ENCODE data around the gene TMEM41A.

TMEM41A gene

DNA sequence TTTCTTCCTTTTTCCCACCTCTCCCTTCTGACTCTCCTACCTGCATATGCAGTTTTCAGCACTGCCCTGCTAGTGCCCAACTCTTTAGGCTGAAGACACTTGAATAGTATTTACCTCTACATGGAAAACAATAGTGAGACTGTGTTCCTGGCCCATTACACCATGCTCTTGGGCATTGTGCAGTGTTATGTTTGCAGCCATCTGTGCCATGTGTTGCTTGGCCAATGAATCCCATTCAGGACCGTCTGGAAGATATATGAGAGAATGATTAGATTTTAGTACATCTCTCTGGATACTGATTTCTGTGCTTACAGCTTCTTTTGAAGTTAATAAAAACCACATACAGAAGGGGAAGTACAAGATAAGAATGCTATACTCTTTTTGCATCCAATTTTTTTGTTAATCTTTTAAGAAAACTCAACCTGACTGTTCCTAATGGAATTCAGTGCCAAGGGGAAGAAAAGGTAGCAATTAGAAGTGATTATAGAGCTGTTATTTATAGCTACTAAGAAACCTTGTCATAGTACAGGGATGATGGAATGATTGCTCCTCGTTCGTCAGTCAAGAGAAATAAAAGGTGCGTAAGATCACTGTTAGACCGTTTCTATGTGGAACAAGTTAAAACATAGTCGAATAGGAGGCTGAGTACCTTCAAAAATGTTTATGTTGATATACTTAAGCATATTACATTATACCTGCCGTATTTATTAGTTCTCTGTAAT, 58.9 kb downstream of the TMEM41A start:
- no peak for DNase-seq

More for the DNA sequence above, 58.9 kb downstream of the TMEM41A start:
- in situ Hi-C loops (cut with MboI; ENCODE audit: low pct_unique_long_range_greater_than_20kb, low sequenced_read_pairs) = no loop called here

All from KBM-7 (cell line).